Stimulated activated CD4-positive, alpha-beta T cell treated with anti-CD3 and anti-CD28 coated beads, Interleukin-4, amount 100 ng/mL, for 24 hours (primary cell): Measurements from ENCODE around the gene FADD.
A peak's percentile ranks its signal among the peaks of the same experiment; 100 is the strongest.
"Not testable (repeated sequence)": the region's sequence is repeated elsewhere in the genome, so short reads cannot be mapped to it uniquely, and the experiment has no call there.

Experiments used
- DNase-seq: peaks from one replicate; pipeline ENCODE4 v3.0.0-alpha.2; 2020

FADD gene

DNA sequence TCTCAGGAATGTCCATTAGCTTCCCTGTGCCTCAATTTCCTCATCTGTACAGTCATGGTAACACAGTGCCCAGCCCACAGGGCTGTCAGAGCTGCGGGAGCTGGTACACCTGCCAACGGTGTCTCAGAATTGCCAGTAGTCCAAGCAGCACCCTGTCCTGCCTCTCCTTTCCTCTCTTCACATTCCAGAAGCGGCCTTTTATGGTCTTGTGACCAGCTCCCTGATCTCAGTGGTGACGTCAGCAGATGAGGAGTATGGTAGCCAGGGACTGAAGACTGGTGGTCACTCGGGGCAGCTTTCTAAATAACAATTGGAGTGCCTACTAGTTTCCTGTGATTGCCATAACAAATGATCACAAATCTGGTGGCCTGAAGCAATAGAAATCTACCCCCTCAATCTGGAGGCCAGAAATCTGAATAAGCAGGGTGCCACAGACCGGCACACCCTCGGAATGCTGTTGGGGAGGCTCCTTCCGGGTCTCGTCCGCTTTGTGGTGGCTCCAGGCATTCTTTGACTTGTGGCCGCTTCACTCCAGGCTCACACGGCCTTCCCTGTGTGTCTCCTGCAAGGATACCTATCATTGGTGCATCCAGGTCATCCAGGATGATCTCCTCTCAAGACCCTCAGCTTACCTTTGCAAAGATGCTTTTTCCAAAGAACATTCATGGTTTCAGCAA is 2.1 kb downstream of the FADD start:
- no peak for DNase-seq

- DNase-seq: no peak
Observed at GRCh38 chr11:70205766-70206165, 2.7 kb downstream of the FADD start.

DNA sequence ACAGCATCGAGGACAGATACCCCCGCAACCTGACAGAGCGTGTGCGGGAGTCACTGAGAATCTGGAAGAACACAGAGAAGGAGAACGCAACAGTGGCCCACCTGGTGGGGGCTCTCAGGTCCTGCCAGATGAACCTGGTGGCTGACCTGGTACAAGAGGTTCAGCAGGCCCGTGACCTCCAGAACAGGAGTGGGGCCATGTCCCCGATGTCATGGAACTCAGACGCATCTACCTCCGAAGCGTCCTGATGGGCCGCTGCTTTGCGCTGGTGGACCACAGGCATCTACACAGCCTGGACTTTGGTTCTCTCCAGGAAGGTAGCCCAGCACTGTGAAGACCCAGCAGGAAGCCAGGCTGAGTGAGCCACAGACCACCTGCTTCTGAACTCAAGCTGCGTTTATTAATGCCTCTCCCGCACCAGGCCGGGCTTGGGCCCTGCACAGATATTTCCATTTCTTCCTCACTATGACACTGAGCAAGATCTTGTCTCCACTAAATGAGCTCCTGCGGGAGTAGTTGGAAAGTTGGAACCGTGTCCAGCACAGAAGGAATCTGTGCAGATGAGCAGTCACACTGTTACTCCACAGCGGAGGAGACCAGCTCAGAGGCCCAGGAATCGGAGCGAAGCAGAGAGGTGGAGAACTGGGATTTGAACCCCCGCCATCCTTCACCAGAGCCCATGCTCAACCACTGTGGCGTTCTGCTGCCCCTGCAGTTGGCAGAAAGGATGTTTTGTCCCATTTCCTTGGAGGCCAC is 3.3 kb downstream of the FADD start:
- no peak for DNase-seq

- no peak for DNase-seq
Observed at GRCh38 chr11:70206982-70207376, 3.9 kb downstream of the FADD start.

- DNase-seq: no peak
Observed at GRCh38 chr11:70207531-70208131, 4.5 kb downstream of the FADD start.

GRCh38 chr11:70209391-70209912 is 6.4 kb downstream of the FADD start:
- no peak for DNase-seq

DNA sequence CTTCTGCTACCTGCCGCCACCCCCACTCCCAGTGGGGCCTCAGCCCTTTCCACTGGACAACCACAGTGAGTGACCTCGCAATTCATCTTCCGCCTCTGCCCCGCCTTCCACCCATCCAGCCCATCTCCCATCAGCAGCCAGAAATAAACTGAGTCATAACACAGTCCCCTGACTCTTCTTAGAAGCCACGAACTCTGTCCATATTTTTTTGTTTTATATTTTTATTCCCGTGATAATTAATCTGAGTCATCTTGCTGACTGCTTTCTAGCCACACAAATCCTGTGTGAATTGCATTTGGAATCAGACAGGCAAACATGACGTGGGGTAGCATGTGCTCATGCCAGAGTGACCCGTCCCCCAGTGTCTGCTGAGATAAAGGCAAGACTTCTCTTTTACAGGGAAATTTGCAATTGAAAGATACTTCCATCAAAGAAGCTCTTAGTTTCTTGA is 7.0 kb downstream of the FADD start:
- DNase-seq: no peak

DNA sequence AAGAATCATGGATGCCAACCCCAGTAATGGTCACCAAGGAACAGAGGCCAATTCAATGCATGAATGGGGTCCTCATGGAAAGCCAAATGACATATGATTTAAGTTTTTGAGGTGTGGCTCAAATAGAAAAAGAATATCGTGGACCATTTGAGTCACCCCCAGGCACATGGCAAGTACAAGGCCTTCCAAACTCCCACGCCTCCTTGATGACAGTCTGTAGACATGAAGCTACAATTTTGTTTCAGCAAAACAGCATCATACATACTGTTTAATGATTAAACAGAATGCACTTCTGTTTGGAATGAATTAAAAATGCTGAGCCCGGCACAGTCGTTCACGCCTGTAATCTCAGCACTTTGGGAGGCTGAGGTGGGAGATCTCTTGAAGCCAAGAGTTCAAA is 7.4 kb downstream of the FADD start:
- DNase-seq: peak; percentile 24

DNA sequence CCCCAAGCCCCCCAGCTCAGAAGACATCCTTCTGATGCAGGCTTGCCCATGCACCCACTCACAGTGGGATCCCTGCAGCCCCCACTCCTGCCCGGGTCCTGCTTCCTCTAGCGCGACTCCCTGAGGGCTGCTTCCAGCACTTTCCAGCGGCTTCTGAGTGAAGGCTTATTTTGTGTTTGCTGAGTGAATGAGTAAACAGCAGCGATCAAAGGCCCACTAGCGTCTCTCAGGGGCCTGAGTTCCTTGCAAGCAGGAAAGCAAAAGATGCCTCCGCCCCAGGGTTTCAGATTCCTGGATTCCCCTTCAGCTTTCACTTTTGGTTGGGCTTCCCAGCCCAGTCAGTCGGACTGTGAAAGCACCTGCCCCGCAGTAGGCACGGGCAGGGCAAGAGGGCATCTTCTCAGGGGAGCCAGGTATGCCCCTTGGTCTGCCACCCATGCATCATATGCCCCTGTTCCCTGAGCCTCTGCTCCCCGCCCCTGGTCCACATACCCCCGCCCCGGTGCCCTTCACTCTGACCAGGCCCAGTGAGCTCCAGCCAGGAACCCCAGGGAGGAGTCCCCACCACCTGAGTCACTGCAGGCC is 9.2 kb downstream of the FADD start:
- DNase-seq: no peak

GRCh38 chr11:70217388-70217787 is 14.3 kb downstream of the FADD start:
- not testable (repeated sequence) for DNase-seq

DNA sequence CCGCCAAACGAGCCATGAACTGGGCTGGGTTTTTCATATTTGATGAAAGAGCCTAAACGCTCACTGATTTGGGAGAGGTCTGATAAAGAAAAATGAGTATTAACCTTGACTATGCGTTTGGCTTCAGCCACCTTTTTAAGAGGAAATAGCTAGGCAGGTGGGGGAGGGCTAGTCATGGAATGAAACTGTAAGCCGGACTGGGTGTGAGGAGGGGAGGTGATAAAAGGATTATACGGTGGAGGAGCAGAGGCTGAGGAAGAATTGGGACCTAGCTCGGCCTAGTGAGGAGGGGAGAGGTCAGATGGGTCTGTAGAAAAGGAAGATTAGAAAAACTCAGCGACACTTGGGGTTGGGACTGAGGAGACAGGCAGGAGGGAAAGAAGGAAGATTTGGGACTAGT is 15.0 kb downstream of the FADD start:
- DNase-seq: not testable (repeated sequence)

DNA sequence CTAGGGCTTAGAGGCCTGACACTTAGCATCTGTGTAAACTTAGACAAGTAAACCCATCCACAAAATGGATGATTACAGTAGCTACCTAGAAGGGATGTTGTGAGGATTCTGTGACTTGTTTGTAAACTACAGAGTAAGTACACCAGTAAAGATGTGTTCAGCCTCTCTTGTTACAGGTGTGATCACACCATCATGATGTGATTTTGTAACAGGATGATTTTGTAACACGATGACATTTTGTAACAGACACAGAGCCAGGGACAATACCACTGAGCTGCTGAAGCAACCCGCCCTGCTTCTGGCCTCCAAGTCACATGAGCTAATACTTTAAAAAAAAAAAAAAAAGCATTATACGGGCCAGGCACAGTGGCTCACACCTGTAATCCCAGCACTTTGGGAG is 17.0 kb downstream of the FADD start:
- DNase-seq: no peak

- DNase-seq: no peak
Observed at GRCh38 chr11:70220920-70221319, 17.8 kb downstream of the FADD start.

GRCh38 chr11:70225681-70226177 is 22.6 kb downstream of the FADD start:
- no peak for DNase-seq

GRCh38 chr11:70226183-70226582 is 23.1 kb downstream of the FADD start:
- DNase-seq: no peak

- DNase-seq: no peak
Observed at GRCh38 chr11:70226967-70227366, 23.9 kb downstream of the FADD start.

DNA sequence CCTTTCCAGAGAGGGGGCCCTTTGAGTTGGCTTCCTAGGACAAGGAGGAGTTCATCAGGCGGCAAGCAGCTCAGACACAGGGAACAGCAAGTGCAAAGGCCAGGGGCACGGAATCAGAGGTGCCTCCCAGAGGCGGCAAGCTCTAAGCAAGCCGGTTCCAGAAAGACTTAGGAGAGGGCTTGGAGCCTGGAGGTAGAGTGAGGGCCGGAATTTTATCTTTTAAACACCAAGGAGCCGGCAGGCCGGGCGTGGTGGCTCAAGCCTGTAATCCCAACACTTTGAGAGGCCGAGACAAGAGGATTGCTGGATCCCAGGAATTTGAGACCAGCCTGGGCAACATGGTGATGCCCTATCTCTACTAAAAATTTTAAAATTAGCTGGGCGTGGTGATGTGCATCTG is 26.6 kb downstream of the FADD start:
- DNase-seq: no peak

DNA sequence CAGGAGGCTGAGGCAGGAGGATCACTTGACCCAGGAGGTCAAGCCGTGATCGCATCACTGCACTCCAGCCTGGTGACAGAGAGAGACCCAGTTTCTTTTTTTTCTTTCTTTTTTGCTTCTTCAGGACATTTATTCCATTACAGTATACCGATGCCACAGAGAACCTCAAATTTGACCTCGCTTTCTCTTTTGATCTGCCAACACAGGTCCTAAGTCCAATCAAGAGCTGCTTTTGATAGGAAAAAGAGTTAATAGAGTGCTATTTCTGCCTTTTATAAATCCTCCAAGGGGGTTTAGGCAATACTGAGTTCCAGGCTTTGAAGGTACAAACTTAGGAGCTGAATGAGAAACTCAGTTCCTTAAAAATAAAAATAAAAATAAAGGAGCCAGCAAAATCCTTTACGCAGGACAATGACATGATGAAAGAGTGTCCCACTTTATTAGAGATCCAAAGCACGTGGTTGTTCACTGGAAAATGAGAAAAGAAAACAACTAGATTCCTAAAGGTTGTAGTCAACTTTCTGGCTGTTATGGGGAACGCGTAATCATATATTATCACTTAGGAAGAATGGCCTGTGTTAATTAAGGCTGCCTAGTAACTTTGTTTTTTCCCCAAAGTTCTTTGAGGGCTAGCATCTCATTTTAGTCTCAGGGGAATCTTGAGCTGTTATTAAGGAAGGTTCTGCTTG is 27.2 kb downstream of the FADD start:
- DNase-seq: no peak

- DNase-seq: no peak
Observed at GRCh38 chr11:70230840-70231710, 28.0 kb downstream of the FADD start.

GRCh38 chr11:70233034-70233433 is 29.9 kb downstream of the FADD start:
- no peak for DNase-seq

DNA sequence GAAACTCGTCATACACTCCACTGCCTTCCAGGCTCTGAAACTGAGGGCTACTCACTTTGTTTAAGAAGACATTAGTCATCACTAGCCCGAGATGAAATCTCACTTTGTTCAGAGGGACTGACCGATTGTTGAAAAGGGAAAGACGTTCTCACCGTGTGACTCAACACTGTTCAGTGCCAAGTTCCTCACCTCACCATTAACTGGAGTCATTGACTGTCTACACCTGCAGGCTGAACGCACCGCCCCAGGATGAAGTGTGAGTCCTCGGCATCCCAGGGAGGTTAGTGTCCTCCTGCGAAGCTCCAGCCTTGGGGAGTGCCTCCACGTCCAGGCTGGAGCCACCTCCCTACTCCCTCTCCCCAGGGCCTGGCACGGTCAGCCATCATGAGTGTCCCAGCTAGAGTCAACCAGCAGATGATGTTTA is 30.4 kb downstream of the FADD start:
- no peak for DNase-seq

DNA sequence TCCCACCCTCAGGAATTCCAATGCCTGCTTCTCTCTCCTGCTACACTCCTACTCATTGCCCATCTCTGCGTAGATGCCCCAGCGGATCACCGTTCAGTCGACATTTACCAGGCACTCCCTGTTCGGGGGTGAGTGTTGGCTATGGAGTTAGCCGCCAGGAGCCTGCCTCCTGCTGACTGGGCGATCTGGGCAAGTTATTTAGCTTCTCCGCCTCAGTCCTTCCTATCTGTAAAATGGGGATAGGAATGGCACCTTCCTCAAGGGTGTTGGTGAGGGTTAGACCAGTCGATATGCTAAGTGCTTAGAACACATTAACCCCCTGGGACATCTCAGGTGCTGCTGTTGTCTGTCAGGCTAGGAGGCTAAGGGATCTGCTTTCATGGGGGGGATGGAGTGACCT is 30.9 kb downstream of the FADD start:
- no peak for DNase-seq
